HepG2 (cell line): ENCODE data around the gene TBC1D32. TPM values are rescaled to one million over a fixed set of nuclear protein-coding genes. Genes with fewer than 3 reads are reported as not detected.

Source experiments
- ATAC-seq: fragments of 200-7000 bp; cut with Tn5 transposase; 3 replicates; pipeline ENCODE4 v1.9.1; 2020; ENCODE audit warnings: mild to moderate bottlenecking, moderate library complexity
- BruUV-seq: library from RNA; stranded (reverse); fragments of 400-500 nt; replicated peaks from 2 replicates; lab custom pipeline; 2021; lab: Mats Ljungman, UMichigan
- CTCF ChIA-PET: fragments of 300-600 bp; formaldehyde crosslinking; extraction: SDS; loops from one replicate; lab custom pipeline; 2021; ENCODE audit warnings: low total read pairs, inconsistent platforms, low intra/inter-chr PET ratio; lab: Yijun Ruan, JAX
- POLR2A ChIA-PET: fragments of 350-600 bp; sonication (Branson Sonifier 250); formaldehyde crosslinking; loops from one replicate; lab custom pipeline; 2020; ENCODE audit warnings: antibody characterized with exemption, inconsistent platforms; lab: Yijun Ruan, JAX
- DNase-seq: peaks from one replicate; pipeline ENCODE4 v3.0.0-alpha.2; 2015; ENCODE audit warnings: low spot score
- FAIRE-seq: peaks from 3 replicates; lab custom pipeline; 2011; peaks lifted over from hg19 to GRCh38; lab: Jason Lieb, UNC
- H2AFZ ChIP-seq: one replicate; pipeline ENCODE4 v1.6.1; 2011; ENCODE audit warnings: low read length, inconsistent platforms
- H3K27ac ChIP-seq: fragments of 300-600 bp; 3 replicates; pipeline ENCODE4 v1.8.0; 2011; ENCODE audit warnings: mixed run types, mild to moderate bottlenecking, mixed read lengths, low read length, inconsistent platforms; ENCODE audit not compliant: insufficient read depth; ENCODE audit errors: extremely low read length
- H3K27me3 ChIP-seq, 2 experiments: fragments of 200-600 bp in 1 of 2; 2 replicates in 1 of 2; 3 replicates in 1 of 2; pipeline versions ENCODE4 v1.6.0 to v1.8.0; 2011; ENCODE audit warnings: low read length in 2 of 2, mild to moderate bottlenecking in 2 of 2, moderate library complexity in 2 of 2, inconsistent platforms in 1 of 2; ENCODE audit not compliant: insufficient read depth in 2 of 2, control insufficient read depth in 1 of 2
- H3K36me3 ChIP-seq, 2 experiments: fragments of 200-600 bp in 1 of 2; replicated peaks in 1 of 2; 2 replicates in 1 of 2; 3 replicates in 1 of 2; pipeline versions ENCODE4 v1.5.1 to v1.8.0; 2011; ENCODE audit warnings: low read length in 2 of 2, inconsistent platforms in 1 of 2; ENCODE audit not compliant: insufficient read depth in 2 of 2, control insufficient read depth in 1 of 2
- H3K4me1 ChIP-seq: 2 replicates; pipeline ENCODE4 v1.5.1; 2012; ENCODE audit warnings: low read length, inconsistent platforms; ENCODE audit not compliant: insufficient read depth
- H3K4me2 ChIP-seq: 2 replicates; pipeline ENCODE4 v1.6.0; 2011; ENCODE audit warnings: low read depth, low read length, inconsistent platforms
- H3K4me3 ChIP-seq, 3 experiments: fragments of 200-600 bp in 1 of 3; sonication (generic), shearing (Covaris generic) in 1 of 3; replicated peaks in 1 of 3; 2 replicates each; pipeline ENCODE4 v1.5.1; 2011 to 2016; ENCODE audit warnings: low read length in 3 of 3, inconsistent platforms in 2 of 3, low read depth in 2 of 3, mild to moderate bottlenecking in 2 of 3, control low read depth in 1 of 3, mixed read lengths in 1 of 3; ENCODE audit not compliant: insufficient read depth in 1 of 3
- H3K79me2 ChIP-seq: one replicate; pipeline ENCODE4 v1.6.1; 2011; ENCODE audit warnings: low read length, inconsistent platforms; ENCODE audit not compliant: insufficient read depth
- H3K9ac ChIP-seq: 2 replicates; pipeline ENCODE4 v1.6.0; 2011; ENCODE audit warnings: mild to moderate bottlenecking, low read depth, low read length, inconsistent platforms; ENCODE audit not compliant: insufficient read depth
- H3K9me3 ChIP-seq: 2 replicates; pipeline ENCODE4 v1.5.1; 2012; ENCODE audit warnings: mild to moderate bottlenecking, low read length
- H4K20me1 ChIP-seq: 2 replicates; pipeline ENCODE4 v1.6.0; 2011; ENCODE audit warnings: inconsistent platforms, mild to moderate bottlenecking, low read length, moderate library complexity; ENCODE audit not compliant: insufficient read depth
- AGO2 ChIP-seq: fragments of 200-400 bp; formaldehyde crosslinking; optimal IDR thresholded peaks from 2 replicates; pipeline ENCODE3; 2017; ENCODE audit warnings: mild to moderate bottlenecking, low read depth, low read length, moderate library complexity
- ATM ChIP-seq: fragments of 450-650 bp; IDR thresholded peaks from 2 replicates; pipeline ENCODE4 v1.7.1; 2017; ENCODE audit warnings: mild to moderate bottlenecking, borderline replicate concordance
- HHEX ChIP-seq: IDR thresholded peaks from 2 replicates; pipeline ENCODE4 v1.6.1; 2016; ENCODE audit warnings: control low read depth
- HNRNPL ChIP-seq: fragments of 200-400 bp; formaldehyde crosslinking; IDR thresholded peaks from 2 replicates; pipeline ENCODE4 v1.6.1; 2017; ENCODE audit warnings: mild to moderate bottlenecking, low read depth, low read length
- HNRNPUL1 ChIP-seq: fragments of 200-400 bp; formaldehyde crosslinking; IDR thresholded peaks from 2 replicates; pipeline ENCODE4 v1.6.1; 2017; ENCODE audit warnings: low read depth, mild to moderate bottlenecking, low read length, moderate library complexity
- KDM4B ChIP-seq: sonication (generic); formaldehyde crosslinking; IDR thresholded peaks from 2 replicates; pipeline ENCODE4 v1.4.0; 2020; ENCODE audit warnings: missing genetic modification reagents
- KLF6 ChIP-seq: IDR thresholded peaks from 2 replicates; pipeline ENCODE4 v1.8.0; 2016; ENCODE audit warnings: missing biosample characterization, missing genetic modification reagents
- MAFF ChIP-seq: IDR thresholded peaks from 2 replicates; pipeline ENCODE4 v1.6.1; 2011; ENCODE audit warnings: low read depth, low read length, improper control_type of control experiment
- MAFK ChIP-seq, 2 experiments: IDR thresholded peaks in 1 of 2; conservative IDR thresholded peaks in 1 of 2; 2 replicates each; pipeline ENCODE4 v1.6.1; 2011; ENCODE audit warnings: improper control_type of control experiment in 2 of 2, low read length in 2 of 2
- MIXL1 ChIP-seq: IDR thresholded peaks from 2 replicates; pipeline ENCODE4 v1.6.1; 2016
- PAX8 ChIP-seq: sonication (generic); formaldehyde crosslinking; IDR thresholded peaks from 2 replicates; pipeline ENCODE4 v1.8.0; 2022; ENCODE audit warnings: mild to moderate bottlenecking, missing genetic modification reagents, borderline replicate concordance
- SKI ChIP-seq: fragments of 450-650 bp; IDR thresholded peaks from one replicate; pipeline ENCODE4 v1.6.1; 2018; ENCODE audit warnings: mild to moderate bottlenecking; ENCODE audit not compliant: partially characterized antibody
- ZNF282 ChIP-seq: fragments of 450-650 bp; IDR thresholded peaks from 2 replicates; pipeline ENCODE4 v1.6.1; 2018; ENCODE audit not compliant: partially characterized antibody
- ZNF547 ChIP-seq: sonication (generic); formaldehyde crosslinking; IDR thresholded peaks from 2 replicates; pipeline ENCODE4 v1.5.1; 2020; ENCODE audit warnings: mild to moderate bottlenecking, missing genetic modification reagents
- WGBS: methylation state at CpG from one replicate; pipeline ENCODE4 v1.1.6; 2017; ENCODE audit warnings: low lambda C conversion rate; 5-methylcytosine and 5-hydroxymethylcytosine counted together
- in situ Hi-C: cut with HindIII; loops from 2 replicates; pipeline ENCODE4 v1.10.0; 2017; ENCODE audit warnings: low pct_unique_long_range_greater_than_20kb; ENCODE audit not compliant: extremely low pct_ligation_motif_present
- intact Hi-C: fragments of 100-400 bp; cut with micrococcal nuclease; formaldehyde crosslinking; loops from one replicate; pipeline ENCODE4 v1.10.0; 2022; ENCODE audit not compliant: unreplicated experiment
- polyA plus RNA-seq, 8 experiments: library from polyadenylated mRNA; depleted of rRNA in 3 of 8; stranded (reverse) in 7 of 8; unstranded in 1 of 8; fragments of >200 nt; fragmentation: Illumina TruSeq in 4 of 8; extraction: Trizol in 4 of 8; gene quantifications; 2 replicates each; pipeline versions ENCODE4 v1.2.1 to v1.2.3, GENCODE V29; 2011 to 2016; ENCODE audit warnings: low read depth in 4 of 8, missing spikeins in 1 of 8, mixed read lengths in 1 of 8; ENCODE audit not compliant: insufficient read depth in 1 of 8
- total RNA-seq, 5 experiments: library from RNA; depleted of rRNA; stranded (reverse); fragments of >200 nt; fragmentation: Illumina TruSeq; extraction: Trizol; gene quantifications; 2 replicates each; pipeline ENCODE4 v1.2.3, GENCODE V29; 2016; ENCODE audit warnings: low read depth in 1 of 5
- TF ChIP-seq, protein P1 (sequence below): sonication (generic); formaldehyde crosslinking; conservative IDR thresholded peaks from 2 replicates; pipeline ENCODE4 v1.8.0; 2022; ENCODE audit warnings: mild to moderate bottlenecking, moderate library complexity, missing genetic modification reagents
- TF ChIP-seq, protein P2 (sequence below): sonication (generic); formaldehyde crosslinking; IDR thresholded peaks from 2 replicates; pipeline ENCODE4 v1.5.0; 2020; ENCODE audit warnings: mild to moderate bottlenecking, missing genetic modification reagents
- TF ChIP-seq, protein P3 (sequence below): sonication (generic); formaldehyde crosslinking; IDR thresholded peaks from 2 replicates; pipeline ENCODE4 v1.8.1; 2023; ENCODE audit warnings: missing genetic modification reagents, mild to moderate bottlenecking, borderline replicate concordance

The TBC1D32 gene
- total and polyA plus RNA-seq, 2 of the 13 experiments (the other 11 are each of a cell fraction or from before 2014, with no cell fraction given): 2.0 to 4.8 TPM

DNA sequence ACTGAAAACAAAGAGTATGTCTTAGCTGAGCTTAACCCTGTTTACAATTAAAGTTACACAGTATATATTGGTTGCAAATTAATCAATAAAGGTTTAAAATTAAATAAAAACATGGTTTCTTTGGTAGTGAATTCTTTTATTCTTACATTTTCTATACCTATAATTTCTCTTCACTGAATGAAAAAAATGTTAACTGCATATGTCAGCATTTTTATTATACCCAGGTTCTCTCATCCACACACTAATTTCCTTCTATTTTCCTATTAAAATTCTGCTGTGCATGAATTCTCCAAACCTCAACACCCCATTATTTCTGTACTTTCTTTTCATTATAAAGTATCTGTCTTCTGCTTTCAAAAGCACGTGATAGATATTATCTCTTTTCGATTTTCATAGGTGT lies 91.9 kb downstream of the TBC1D32 start:
- Histone ChIP-seq H3K9ac (no peak overlapping the region), H3K4me2 (no peak overlapping the region)
- no peak for TF ChIP-seq HHEX (CRISPR knock-in tag)
- TF ChIP-seq, protein P1, sequence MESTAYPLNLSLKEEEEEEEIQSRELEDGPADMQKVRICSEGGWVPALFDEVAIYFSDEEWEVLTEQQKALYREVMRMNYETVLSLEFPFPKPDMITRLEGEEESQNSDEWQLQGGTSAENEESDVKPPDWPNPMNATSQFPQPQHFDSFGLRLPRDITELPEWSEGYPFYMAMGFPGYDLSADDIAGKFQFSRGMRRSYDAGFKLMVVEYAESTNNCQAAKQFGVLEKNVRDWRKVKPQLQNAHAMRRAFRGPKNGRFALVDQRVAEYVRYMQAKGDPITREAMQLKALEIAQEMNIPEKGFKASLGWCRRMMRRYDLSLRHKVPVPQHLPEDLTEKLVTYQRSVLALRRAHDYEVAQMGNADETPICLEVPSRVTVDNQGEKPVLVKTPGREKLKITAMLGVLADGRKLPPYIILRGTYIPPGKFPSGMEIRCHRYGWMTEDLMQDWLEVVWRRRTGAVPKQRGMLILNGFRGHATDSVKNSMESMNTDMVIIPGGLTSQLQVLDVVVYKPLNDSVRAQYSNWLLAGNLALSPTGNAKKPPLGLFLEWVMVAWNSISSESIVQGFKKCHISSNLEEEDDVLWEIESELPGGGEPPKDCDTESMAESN (CRISPR knock-in tag): no peak
- TF ChIP-seq KLF6: no peak
- TF ChIP-seq MAFF: peak; percentile 92
- no peak for TF ChIP-seq AGO2
- peak; percentile 92 to 98 for TF ChIP-seq MAFK (conservative IDR thresholded peaks at IDR 0.05 in 1 of 2, IDR thresholded peaks at IDR 0.05 in 1 of 2; ENCODE audit: low read length in 2 of 2)
- TF ChIP-seq ATM: no peak
- TF ChIP-seq, all 625 proteins: peak for 2
- Histone ChIP-seq H3K4me3 (no peak overlapping the region), H3K36me3 (no peaks in the 10 kb centered on the region), H2AFZ (no peak overlapping the region), H3K27me3 (no peaks in the 10 kb centered on the region), H3K4me1 (no peaks in the 10 kb centered on the region), H3K9me3 (peaks cover 25% of the 10 kb centered on the region; the same call in 1 of the 2 replicates), H3K27ac (no peak overlapping the region), H4K20me1 (no peaks in the 10 kb centered on the region), H3K79me2 (no peaks in the 10 kb centered on the region)
- ATAC-seq: no peak
- intact Hi-C loops: no loop called here
- DNase-seq: no peak
- in situ Hi-C loops: no loop called here
- ChIA-PET POLR2A (no interaction called here), CTCF (no interaction called here)
- BruUV-seq: no TSS peak
- FAIRE-seq: no peak
- 12% methylated on average over 2 of the region's 2 CpGs for WGBS

DNA sequence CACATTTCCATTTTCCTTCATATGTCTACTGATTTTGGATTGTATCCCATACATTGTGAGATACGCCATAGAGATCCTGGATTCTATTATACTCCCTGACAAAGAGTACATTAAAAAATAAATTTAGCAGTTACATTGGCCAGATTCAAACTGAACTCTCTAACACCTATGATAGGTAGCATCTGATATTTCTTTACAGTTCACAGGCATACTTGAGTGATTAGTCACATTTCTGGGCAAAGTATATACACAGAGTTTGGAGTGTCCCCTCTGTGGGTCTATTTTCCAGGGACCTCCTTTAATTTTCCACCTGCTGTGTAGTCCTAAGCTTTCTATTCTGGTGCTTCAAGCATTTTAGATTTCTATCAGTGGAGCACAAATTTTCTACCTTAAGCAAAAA lies 96.4 kb downstream of the TBC1D32 start:
- WGBS: 58% methylated on average over 1 of the region's 1 CpG
- BruUV-seq: no TSS peak
- DNase-seq (no peak), FAIRE-seq (no peak), ATAC-seq (no peak)
- no peaks in the 10 kb centered on the region for H3K4me1 ChIP-seq
- H3K4me3 ChIP-seq: no peak overlapping the region
- intact Hi-C loops: no loop called here
- no peak overlapping the region for H2AFZ ChIP-seq
- in situ Hi-C loops: no loop called here
- ChIA-PET CTCF (no interaction called here), POLR2A (no interaction called here)
- no peaks in the 10 kb centered on the region for H4K20me1 ChIP-seq
- H3K4me2 ChIP-seq: no peak overlapping the region
- H3K79me2 ChIP-seq: no peaks in the 10 kb centered on the region
- H3K27me3 ChIP-seq: no peaks in the 10 kb centered on the region
- H3K36me3 ChIP-seq: no peaks in the 10 kb centered on the region
- no peak overlapping the region for H3K27ac ChIP-seq
- H3K9me3 ChIP-seq: no peaks in the 10 kb centered on the region
- no peak for TF ChIP-seq HNRNPUL1
- TF ChIP-seq KDM4B (CRISPR knock-in tag): no peak
- TF ChIP-seq PAX8 (CRISPR knock-in tag): no peak
- no peak for TF ChIP-seq MIXL1
- no peak for TF ChIP-seq HNRNPL
- TF ChIP-seq ZNF547 (CRISPR knock-in tag): no peak
- TF ChIP-seq SKI: no peak
- no peak for TF ChIP-seq ZNF282
- TF ChIP-seq, protein P2, sequence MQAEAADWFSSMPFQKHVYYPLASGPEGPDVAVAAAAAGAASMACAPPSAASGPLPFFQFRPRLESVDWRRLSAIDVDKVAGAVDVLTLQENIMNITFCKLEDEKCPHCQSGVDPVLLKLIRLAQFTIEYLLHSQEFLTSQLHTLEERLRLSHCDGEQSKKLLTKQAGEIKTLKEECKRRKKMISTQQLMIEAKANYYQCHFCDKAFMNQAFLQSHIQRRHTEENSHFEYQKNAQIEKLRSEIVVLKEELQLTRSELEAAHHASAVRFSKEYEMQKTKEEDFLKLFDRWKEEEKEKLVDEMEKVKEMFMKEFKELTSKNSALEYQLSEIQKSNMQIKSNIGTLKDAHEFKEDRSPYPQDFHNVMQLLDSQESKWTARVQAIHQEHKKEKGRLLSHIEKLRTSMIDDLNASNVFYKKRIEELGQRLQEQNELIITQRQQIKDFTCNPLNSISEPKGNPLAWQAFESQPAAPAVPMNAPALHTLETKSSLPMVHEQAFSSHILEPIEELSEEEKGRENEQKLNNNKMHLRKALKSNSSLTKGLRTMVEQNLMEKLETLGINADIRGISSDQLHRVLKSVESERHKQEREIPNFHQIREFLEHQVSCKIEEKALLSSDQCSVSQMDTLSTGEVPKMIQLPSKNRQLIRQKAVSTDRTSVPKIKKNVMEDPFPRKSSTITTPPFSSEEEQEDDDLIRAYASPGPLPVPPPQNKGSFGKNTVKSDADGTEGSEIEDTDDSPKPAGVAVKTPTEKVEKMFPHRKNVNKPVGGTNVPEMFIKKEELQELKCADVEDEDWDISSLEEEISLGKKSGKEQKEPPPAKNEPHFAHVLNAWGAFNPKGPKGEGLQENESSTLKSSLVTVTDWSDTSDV (CRISPR knock-in tag): no peak
- TF ChIP-seq, protein P3, sequence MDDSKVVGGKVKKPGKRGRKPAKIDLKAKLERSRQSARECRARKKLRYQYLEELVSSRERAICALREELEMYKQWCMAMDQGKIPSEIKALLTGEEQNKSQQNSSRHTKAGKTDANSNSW (CRISPR knock-in tag): no peak
- H3K9ac ChIP-seq: no peak overlapping the region
